ENCODE measurements around the gene LGR5.

LGR5 gene

GRCh38 chr12:71594214-71594948, 154.8 kb downstream of the LGR5 start:
- no peak for DNase-seq (ENCODE audit: low read depth)

GRCh38 chr12:71599210-71599609, 159.6 kb downstream of the LGR5 start:
- DNase-seq (ENCODE audit: low read depth) = no peak

- DNase-seq (ENCODE audit: low read depth) = no peak
Observed at GRCh38 chr12:71601546-71601945, 161.9 kb downstream of the LGR5 start.

GRCh38 chr12:71602761-71603577, 163.4 kb downstream of the LGR5 start:
- DNase-seq (ENCODE audit: low read depth) = no peak

GRCh38 chr12:71605039-71605438, 165.4 kb downstream of the LGR5 start:
- DNase-seq (ENCODE audit: low read depth) = no peak

GRCh38 chr12:71607494-71608330, 168.1 kb downstream of the LGR5 start:
- DNase-seq (ENCODE audit: low read depth) = no peak

- no peak for DNase-seq (ENCODE audit: low read depth)
Observed at GRCh38 chr12:71610031-71610795, 170.6 kb downstream of the LGR5 start.

- no peak for DNase-seq (ENCODE audit: low read depth)
Observed at GRCh38 chr12:71621938-71622337, 182.3 kb downstream of the LGR5 start.

- DNase-seq (ENCODE audit: low read depth) = no peak
Observed at GRCh38 chr12:71625476-71625875, 185.9 kb downstream of the LGR5 start.

GRCh38 chr12:71626098-71626497, 186.5 kb downstream of the LGR5 start:
- DNase-seq (ENCODE audit: low read depth) = no peak

GRCh38 chr12:71626768-71627167, 187.2 kb downstream of the LGR5 start:
- no peak for DNase-seq (ENCODE audit: low read depth)

- no peak for DNase-seq (ENCODE audit: low read depth)
Observed at GRCh38 chr12:71627438-71628002, 187.9 kb downstream of the LGR5 start.
